ENCODE data around the gene NELFB. TPM values are rescaled to one million over a fixed set of nuclear protein-coding genes. Genes with fewer than 3 reads are reported as not detected.

The NELFB gene
- polyA plus RNA-seq, 1 donor (not counting 4 experiments of a cell fraction or from before 2014, with no cell fraction given), result 25.1 TPM

GRCh38 chr9:137215196-137215986 lies 39.7 kb upstream of the NELFB start:
- dilution Hi-C loops (cut with MboI; ENCODE audit: extremely low pct_ligation_motif_present, low sequenced_read_pairs), result no loop called here
- Histone ChIP-seq H3K9ac (ENCODE audit: control insufficient read depth, extremely low read depth, insufficient read depth, low read length) (no peak overlapping the region), H3K4me3 (ENCODE audit: control insufficient read depth in 2 of 3, extremely low read depth in 1 of 3, insufficient read depth in 2 of 3, low read depth in 1 of 3, low read length in 3 of 3) (no peak overlapping the region), H3K4me1 (ENCODE audit: control insufficient read depth, extremely low read depth, insufficient read depth, low read length) (peaks cover 20% of the 10 kb centered on the region), H3K36me3 (ENCODE audit: control insufficient read depth in 2 of 2, extremely low read depth in 1 of 2, insufficient read depth in 2 of 2, low read length in 2 of 2) (peaks cover 3 to 20% of the 10 kb centered on the region in 2 experiments), H3K4me2 (ENCODE audit: control insufficient read depth, extremely low read depth, insufficient read depth, low read depth, low read length) (no peak overlapping the region), H3K9me1 (ENCODE audit: control insufficient read depth, extremely low read depth, insufficient read depth, low read length) (no peaks in the 10 kb centered on the region), H3K27me3 (ENCODE audit: control insufficient read depth, extremely low read depth, insufficient read depth, low read length) (no peaks in the 10 kb centered on the region), H3K9me3 (ENCODE audit: control insufficient read depth, low read depth, low read length) (no peaks in the 10 kb centered on the region), H4K20me1 (ENCODE audit: control insufficient read depth, extremely low read depth, insufficient read depth, low read length) (no peaks in the 10 kb centered on the region), H3K27ac (ENCODE audit: control insufficient read depth, insufficient read depth, low read length) (no peak overlapping the region), H3K79me2 (ENCODE audit: control insufficient read depth, insufficient read depth, low read length) (no peaks in the 10 kb centered on the region), H2AFZ (ENCODE audit: control insufficient read depth, low read length) (no peak overlapping the region)
- no peak for TF ChIP-seq CTCF (optimal IDR thresholded peaks at IDR 0.05 in 1 of 3, IDR thresholded peaks at IDR 0.05 in 1 of 3, conservative IDR thresholded peaks at IDR 0.05 in 1 of 3; ENCODE audit: extremely low read depth in 1 of 3, insufficient read depth in 2 of 3, low read length in 3 of 3)
- no peak for TF ChIP-seq EZH2 (IDR thresholded peaks at IDR 0.05; ENCODE audit: low read length)
- DNase-seq (ENCODE audit: low read depth, low spot score), result no peak
- no peak for FAIRE-seq

GRCh38 chr9:137216188-137216965 lies 38.8 kb upstream of the NELFB start:
- Histone ChIP-seq H4K20me1 (ENCODE audit: control insufficient read depth, extremely low read depth, insufficient read depth, low read length) (no peaks in the 10 kb centered on the region), H3K9me1 (ENCODE audit: control insufficient read depth, extremely low read depth, insufficient read depth, low read length) (no peaks in the 10 kb centered on the region), H3K27me3 (ENCODE audit: control insufficient read depth, extremely low read depth, insufficient read depth, low read length) (no peaks in the 10 kb centered on the region), H3K36me3 (ENCODE audit: control insufficient read depth in 2 of 2, extremely low read depth in 1 of 2, insufficient read depth in 2 of 2, low read length in 2 of 2) (peaks cover 3 to 19% of the 10 kb centered on the region in 2 experiments), H3K27ac (ENCODE audit: control insufficient read depth, insufficient read depth, low read length) (no peak overlapping the region), H2AFZ (ENCODE audit: control insufficient read depth, low read length) (no peak overlapping the region), H3K9me3 (ENCODE audit: control insufficient read depth, low read depth, low read length) (no peaks in the 10 kb centered on the region), H3K9ac (ENCODE audit: control insufficient read depth, extremely low read depth, insufficient read depth, low read length) (no peak overlapping the region), H3K4me1 (ENCODE audit: control insufficient read depth, extremely low read depth, insufficient read depth, low read length) (peaks cover 20% of the 10 kb centered on the region), H3K79me2 (ENCODE audit: control insufficient read depth, insufficient read depth, low read length) (no peaks in the 10 kb centered on the region), H3K4me2 (ENCODE audit: control insufficient read depth, extremely low read depth, insufficient read depth, low read depth, low read length) (no peak overlapping the region), H3K4me3 (ENCODE audit: control insufficient read depth in 2 of 3, extremely low read depth in 1 of 3, insufficient read depth in 2 of 3, low read depth in 1 of 3, low read length in 3 of 3) (no peak overlapping the region)
- DNase-seq (ENCODE audit: low read depth, low spot score) (no peak), FAIRE-seq (no peak)
- dilution Hi-C loops (cut with MboI; ENCODE audit: extremely low pct_ligation_motif_present, low sequenced_read_pairs), result no loop called here
- TF ChIP-seq EZH2 (IDR thresholded peaks at IDR 0.05; ENCODE audit: low read length) (no peak), CTCF (optimal IDR thresholded peaks at IDR 0.05 in 1 of 3, IDR thresholded peaks at IDR 0.05 in 1 of 3, conservative IDR thresholded peaks at IDR 0.05 in 1 of 3; ENCODE audit: extremely low read depth in 1 of 3, insufficient read depth in 2 of 3, low read length in 3 of 3) (no peak)
